SU-DHL-6 (cell line): ENCODE data around the gene MYOM3.
"Not testable (repeated sequence)": the region's sequence is repeated elsewhere in the genome, so short reads cannot be mapped to it uniquely, and the experiment has no call there.

Experiments
- EZH2phosphoT487 ChIP-seq: fragments of 200-600 bp; sonication (generic), shearing (Covaris generic); conservative IDR thresholded peaks from 2 replicates; pipeline ENCODE4 v1.6.1; 2018; ENCODE audit warnings: mild to moderate bottlenecking, antibody characterized with exemption, low read length, moderate library complexity, mixed read lengths
- TF ChIP-seq, protein P1 (sequence below): fragments of 200-600 bp; sonication (generic); IDR thresholded peaks from one replicate; pipeline ENCODE4 v1.5.1; 2017; ENCODE audit warnings: antibody characterized with exemption, mild to moderate bottlenecking, low read length, moderate library complexity; ENCODE audit not compliant: insufficient read depth, poor library complexity, severe bottlenecking

DNA sequence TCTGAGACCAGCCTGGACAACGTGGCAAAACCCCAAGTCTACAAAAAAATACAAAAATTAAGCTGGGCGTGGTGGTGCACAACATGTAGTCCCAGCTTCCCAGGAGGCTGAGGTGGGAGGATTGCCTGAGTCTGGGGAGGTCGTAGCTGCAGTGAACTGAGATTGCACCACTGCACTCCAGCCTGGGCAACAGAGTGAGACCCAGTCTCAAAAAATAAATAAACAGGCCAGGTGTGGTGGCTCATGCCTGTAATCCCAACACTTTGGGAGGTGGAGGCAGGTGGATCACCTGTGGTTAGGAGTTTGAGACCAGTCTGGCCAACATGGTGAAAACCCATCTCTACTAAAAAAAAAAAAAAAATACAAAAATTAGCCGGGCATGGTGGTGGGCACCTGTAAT lies 63.0 kb downstream of the MYOM3 start:
- TF ChIP-seq, protein P1, sequence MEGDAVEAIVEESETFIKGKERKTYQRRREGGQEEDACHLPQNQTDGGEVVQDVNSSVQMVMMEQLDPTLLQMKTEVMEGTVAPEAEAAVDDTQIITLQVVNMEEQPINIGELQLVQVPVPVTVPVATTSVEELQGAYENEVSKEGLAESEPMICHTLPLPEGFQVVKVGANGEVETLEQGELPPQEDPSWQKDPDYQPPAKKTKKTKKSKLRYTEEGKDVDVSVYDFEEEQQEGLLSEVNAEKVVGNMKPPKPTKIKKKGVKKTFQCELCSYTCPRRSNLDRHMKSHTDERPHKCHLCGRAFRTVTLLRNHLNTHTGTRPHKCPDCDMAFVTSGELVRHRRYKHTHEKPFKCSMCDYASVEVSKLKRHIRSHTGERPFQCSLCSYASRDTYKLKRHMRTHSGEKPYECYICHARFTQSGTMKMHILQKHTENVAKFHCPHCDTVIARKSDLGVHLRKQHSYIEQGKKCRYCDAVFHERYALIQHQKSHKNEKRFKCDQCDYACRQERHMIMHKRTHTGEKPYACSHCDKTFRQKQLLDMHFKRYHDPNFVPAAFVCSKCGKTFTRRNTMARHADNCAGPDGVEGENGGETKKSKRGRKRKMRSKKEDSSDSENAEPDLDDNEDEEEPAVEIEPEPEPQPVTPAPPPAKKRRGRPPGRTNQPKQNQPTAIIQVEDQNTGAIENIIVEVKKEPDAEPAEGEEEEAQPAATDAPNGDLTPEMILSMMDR: not testable (repeated sequence)
- not testable (repeated sequence) for TF ChIP-seq EZH2phosphoT487
